ENCODE results near the gene ABHD11. TPM values are rescaled to one million over a fixed set of nuclear protein-coding genes. Genes with fewer than 3 reads are reported as not detected.

ABHD11 gene
- total RNA-seq, 1 donor from 2014 or later = 21.1 TPM

DNA sequence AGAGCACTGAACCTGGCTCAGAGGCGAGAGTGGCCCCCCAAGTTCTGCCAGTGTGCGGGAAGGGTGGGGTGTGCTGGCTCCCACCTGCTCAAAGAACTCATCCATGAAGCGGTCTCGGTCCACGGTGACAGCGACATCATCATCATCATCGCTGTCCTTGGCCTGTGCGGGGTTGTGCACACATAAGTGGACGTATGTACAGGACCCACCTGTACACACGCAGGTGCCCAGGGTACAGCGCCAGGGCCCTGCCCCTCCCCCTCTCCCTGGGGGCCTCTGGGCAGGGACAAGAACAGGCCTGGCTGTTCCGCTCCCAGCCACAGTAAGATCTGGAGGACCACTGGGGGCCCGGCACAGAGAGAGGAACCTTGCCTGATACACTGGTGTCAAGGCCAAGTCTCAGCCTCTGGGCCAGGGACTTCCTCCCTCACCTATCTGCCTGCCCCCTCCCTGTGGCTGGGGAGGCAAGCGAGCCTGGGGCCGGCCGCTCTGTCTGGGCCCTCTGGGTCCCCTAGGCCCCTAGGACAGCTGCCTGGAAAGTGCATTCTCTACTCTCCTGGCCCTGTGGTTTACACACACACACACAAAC lies 29.5 kb downstream of the ABHD11 start:
- TF ChIP-seq, protein P1, sequence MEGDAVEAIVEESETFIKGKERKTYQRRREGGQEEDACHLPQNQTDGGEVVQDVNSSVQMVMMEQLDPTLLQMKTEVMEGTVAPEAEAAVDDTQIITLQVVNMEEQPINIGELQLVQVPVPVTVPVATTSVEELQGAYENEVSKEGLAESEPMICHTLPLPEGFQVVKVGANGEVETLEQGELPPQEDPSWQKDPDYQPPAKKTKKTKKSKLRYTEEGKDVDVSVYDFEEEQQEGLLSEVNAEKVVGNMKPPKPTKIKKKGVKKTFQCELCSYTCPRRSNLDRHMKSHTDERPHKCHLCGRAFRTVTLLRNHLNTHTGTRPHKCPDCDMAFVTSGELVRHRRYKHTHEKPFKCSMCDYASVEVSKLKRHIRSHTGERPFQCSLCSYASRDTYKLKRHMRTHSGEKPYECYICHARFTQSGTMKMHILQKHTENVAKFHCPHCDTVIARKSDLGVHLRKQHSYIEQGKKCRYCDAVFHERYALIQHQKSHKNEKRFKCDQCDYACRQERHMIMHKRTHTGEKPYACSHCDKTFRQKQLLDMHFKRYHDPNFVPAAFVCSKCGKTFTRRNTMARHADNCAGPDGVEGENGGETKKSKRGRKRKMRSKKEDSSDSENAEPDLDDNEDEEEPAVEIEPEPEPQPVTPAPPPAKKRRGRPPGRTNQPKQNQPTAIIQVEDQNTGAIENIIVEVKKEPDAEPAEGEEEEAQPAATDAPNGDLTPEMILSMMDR (IDR thresholded peaks at IDR 0.05) = no peak
- H3K9me3 ChIP-seq = no peaks in the 10 kb centered on the region
- H3K36me3 ChIP-seq = no peaks in the 10 kb centered on the region
- peaks cover 16% of the 10 kb centered on the region for H3K4me1 ChIP-seq
- no peak overlapping the region for H3K27ac ChIP-seq
- intact Hi-C loops (cut with DNase I) = no loop called here
- H3K27me3 ChIP-seq (ENCODE audit: low read depth) = no peaks in the 10 kb centered on the region
- no peak overlapping the region for H3K4me3 ChIP-seq
- DNase-seq (no peak), ATAC-seq (no peak)

DNA sequence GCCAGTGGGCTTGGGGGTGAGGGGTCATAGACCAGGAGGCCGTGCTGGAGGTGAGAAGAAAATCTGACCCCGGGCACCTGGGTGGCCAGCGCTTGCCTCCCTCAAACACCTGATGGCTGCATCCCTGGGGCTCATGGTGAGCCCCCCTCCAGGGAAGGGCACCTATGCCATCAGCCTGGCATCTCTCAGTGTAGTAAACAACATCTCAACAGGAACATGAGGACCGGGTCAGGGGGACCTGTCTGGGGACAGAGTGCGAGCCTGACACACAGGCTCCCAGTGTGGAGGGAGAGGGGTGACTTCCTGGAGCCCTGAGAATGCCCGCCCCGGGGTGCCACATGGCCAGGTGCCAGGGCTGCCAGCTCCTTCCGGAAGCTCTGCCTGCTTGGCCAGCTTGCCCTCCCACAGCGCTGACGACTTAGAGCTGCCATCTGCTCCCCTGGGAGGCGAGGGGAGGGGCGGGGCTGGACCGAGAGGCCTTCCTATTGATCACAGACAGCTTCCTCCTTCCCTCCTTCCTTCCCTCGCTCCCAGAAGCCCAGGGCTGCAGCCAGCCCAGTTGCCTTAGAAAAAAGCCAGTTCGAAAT lies 31.5 kb downstream of the ABHD11 start:
- DNase-seq (peak; percentile 77), ATAC-seq (peak in 1 of 2 donors; percentile 10)
- H3K9me3 ChIP-seq = no peaks in the 10 kb centered on the region
- H3K36me3 ChIP-seq = no peaks in the 10 kb centered on the region
- intact Hi-C loops (cut with DNase I) = no loop called here
- no peaks in the 10 kb centered on the region for H3K27me3 ChIP-seq (ENCODE audit: low read depth)
- no peak overlapping the region for H3K4me3 ChIP-seq
- H3K4me1 ChIP-seq = peaks cover 17% of the 10 kb centered on the region
- TF ChIP-seq, protein P1 (IDR thresholded peaks at IDR 0.05) = no peak
- H3K27ac ChIP-seq = no peak overlapping the region

DNA sequence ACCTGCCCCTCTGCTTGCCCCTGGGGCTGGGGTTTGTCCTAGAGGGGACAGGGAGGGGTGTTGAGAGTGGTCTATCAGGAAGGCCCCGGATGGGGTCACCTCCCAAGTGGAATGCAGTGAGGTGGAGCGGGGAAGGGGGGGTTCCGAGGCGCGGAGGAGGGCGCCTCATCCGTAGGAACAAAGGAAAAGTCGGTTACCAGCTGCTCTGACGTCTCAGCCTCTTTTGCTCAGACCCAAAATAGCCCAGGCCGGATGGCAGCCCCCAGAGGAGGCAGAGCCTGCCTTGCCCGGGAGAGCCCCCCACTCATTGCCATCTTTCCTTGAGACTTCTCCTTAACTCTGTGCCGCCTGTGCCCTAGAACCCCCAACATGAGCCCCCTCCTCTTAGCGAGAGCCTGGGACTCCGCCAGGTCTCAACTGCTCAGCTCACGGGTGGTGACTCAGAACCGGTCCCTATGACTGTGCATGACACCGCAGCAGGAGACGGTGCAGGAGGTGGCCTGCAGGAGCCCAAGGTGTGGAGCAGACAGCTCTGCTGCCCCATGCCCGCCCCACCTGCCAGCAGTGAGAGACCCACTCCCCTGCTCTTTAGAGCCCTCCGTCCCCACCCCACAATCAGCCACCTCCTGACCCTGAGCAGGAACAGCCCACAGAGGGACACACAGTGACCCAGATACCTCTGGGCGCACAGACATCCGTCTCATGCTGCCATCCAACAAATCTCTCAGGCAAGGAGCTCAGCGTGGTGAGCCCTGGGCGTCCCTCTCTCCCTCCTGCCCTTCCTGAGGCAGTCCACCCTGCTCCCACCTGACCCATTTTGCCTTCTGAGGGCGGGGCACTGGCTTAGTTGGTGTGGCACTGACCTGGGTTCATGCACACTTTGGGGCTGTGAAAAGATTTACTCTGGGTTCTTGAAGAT lies 32.2 kb downstream of the ABHD11 start:
- no peaks in the 10 kb centered on the region for H3K9me3 ChIP-seq
- no peak overlapping the region for H3K27ac ChIP-seq
- H3K36me3 ChIP-seq = no peaks in the 10 kb centered on the region
- H3K4me3 ChIP-seq = no peak overlapping the region
- ATAC-seq (no peak), DNase-seq (no peak)
- no peaks in the 10 kb centered on the region for H3K27me3 ChIP-seq (ENCODE audit: low read depth)
- intact Hi-C loops (cut with DNase I) = no loop called here
- TF ChIP-seq, protein P1 (IDR thresholded peaks at IDR 0.05) = no peak
- peaks cover 17% of the 10 kb centered on the region for H3K4me1 ChIP-seq

DNA sequence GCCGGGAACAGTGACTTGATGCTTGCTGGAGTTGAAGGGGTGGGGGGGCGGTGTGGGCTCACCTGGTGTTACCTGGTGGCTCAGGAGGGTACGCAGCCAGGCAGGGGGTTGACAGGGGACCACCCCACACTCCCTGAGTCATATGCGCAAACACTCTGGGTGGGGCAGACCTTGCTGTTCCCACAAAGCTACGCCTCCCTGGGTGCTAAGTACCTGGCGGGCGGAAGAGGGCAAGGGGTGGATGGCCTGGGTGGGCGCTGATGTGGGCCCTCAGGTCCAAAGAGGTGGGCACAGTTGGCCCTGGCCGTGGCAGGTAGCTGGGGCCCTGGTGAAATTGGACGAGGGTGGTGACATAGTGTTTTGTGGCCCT lies 33.1 kb downstream of the ABHD11 start:
- no peaks in the 10 kb centered on the region for H3K27me3 ChIP-seq (ENCODE audit: low read depth)
- H3K36me3 ChIP-seq = no peaks in the 10 kb centered on the region
- H3K27ac ChIP-seq = no peak overlapping the region
- intact Hi-C loops (cut with DNase I) = no loop called here
- H3K4me1 ChIP-seq = peaks cover 17% of the 10 kb centered on the region
- ATAC-seq = no peak
- DNase-seq = no peak
- TF ChIP-seq, protein P1 (IDR thresholded peaks at IDR 0.05) = no peak
- H3K9me3 ChIP-seq = no peaks in the 10 kb centered on the region
- no peak overlapping the region for H3K4me3 ChIP-seq

DNA sequence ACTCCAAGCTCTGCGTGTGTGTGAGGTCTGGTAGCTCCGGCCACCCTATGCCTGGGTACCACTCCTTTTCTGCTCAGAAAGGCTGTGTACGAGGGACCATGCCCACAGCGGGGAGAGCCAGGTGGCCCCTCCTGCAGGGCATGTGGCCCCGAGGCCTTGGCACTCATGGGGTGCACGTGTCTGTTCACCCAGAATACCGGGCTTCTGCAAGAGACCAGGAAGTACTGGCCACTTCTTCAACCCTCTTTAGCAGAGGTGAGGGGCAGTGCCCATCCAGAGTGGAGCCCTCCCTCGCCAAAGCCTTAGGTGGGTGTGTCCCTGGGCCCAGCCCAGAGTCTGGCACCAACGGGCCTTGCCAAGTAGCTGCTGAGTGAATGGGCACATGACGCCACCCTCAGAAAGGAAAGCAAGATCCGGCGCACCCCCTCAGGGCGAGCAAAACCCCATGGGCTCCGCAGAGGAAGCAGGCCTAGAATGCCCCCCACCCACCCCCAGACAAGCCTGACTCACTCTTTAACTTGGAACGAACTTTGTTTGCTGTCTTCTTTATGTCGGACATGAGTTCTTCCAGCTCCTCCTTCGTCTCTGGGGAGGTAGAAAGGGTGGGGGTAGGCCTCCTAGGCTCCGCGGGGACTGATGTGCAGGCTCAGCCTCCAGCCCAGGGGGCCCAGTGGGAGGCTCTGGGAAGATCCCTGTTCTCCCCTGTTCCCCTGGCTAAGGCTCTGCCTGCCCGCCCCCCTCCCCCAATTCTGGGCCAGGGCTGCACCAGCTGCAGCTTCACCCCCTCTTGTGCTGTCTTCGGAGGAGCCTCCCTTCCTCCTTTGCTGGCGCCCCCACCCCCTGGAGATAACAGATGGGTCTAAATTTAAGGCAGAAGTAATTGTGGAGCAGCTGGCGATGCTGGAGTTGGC lies 33.7 kb downstream of the ABHD11 start:
- Histone ChIP-seq H3K27ac (no peak overlapping the region), H3K4me1 (peaks cover 17% of the 10 kb centered on the region), H3K36me3 (peaks cover under 1% of the 10 kb centered on the region), H3K4me3 (no peak overlapping the region), H3K9me3 (no peaks in the 10 kb centered on the region), H3K27me3 (ENCODE audit: low read depth) (no peaks in the 10 kb centered on the region)
- intact Hi-C loops (cut with DNase I) = no loop called here
- peak; percentile 65 for DNase-seq
- ATAC-seq = peak; percentile 73 to 77
- TF ChIP-seq, protein P1 (IDR thresholded peaks at IDR 0.05) = no peak
